Small intestine (tissue), 7 donors: ENCODE results near the gene UCN2. TPM values are rescaled to one million over a fixed set of nuclear protein-coding genes. Genes with fewer than 3 reads are reported as not detected.
A peak's percentile ranks its signal among the peaks of the same experiment; 100 is the strongest.

Experiments used
- DNase-seq, 2 donors: peaks; one replicate each; pipeline versions ENCODE4 v3.0.0 to v3.0.0-alpha.2; 2013
- FAIRE-seq: peaks from 2 replicates; lab custom pipeline; 2012; peaks lifted over from hg19 to GRCh38; lab: Jason Lieb, UNC
- H3K27ac ChIP-seq, 3 donors: one replicate each; pipeline ENCODE4 v1.5.1; 2013; ENCODE audit warnings: low read length in 2 of 3, mild to moderate bottlenecking in 2 of 3, control low read depth in 1 of 3, inconsistent platforms in 1 of 3, low read depth in 1 of 3, moderate library complexity in 1 of 3
- H3K27me3 ChIP-seq, 3 donors: one replicate each; pipeline ENCODE4 v1.6.1; 2013; ENCODE audit warnings: low read length in 3 of 3, inconsistent platforms in 1 of 3; ENCODE audit not compliant: control insufficient read depth in 3 of 3, insufficient read depth in 3 of 3
- H3K36me3 ChIP-seq, 3 donors: one replicate each; pipeline ENCODE4 v1.6.1; 2013; ENCODE audit warnings: low read length in 3 of 3, inconsistent platforms in 1 of 3, low read depth in 1 of 3, mild to moderate bottlenecking in 1 of 3, moderate library complexity in 1 of 3; ENCODE audit not compliant: control insufficient read depth in 3 of 3, insufficient read depth in 2 of 3
- H3K4me1 ChIP-seq, 3 donors: one replicate each; pipeline ENCODE4 v1.6.1; 2013; ENCODE audit warnings: low read length in 2 of 3, inconsistent platforms in 1 of 3, low read depth in 1 of 3, mild to moderate bottlenecking in 1 of 3, moderate library complexity in 1 of 3; ENCODE audit not compliant: control insufficient read depth in 3 of 3, insufficient read depth in 2 of 3
- H3K4me3 ChIP-seq, 3 donors: one replicate each; pipeline ENCODE4 v1.5.1; 2013; ENCODE audit warnings: low read length in 3 of 3, control low read depth in 1 of 3, inconsistent platforms in 1 of 3, low read depth in 1 of 3, mild to moderate bottlenecking in 1 of 3, moderate library complexity in 1 of 3
- H3K9me3 ChIP-seq, 2 donors: one replicate each; pipeline ENCODE4 v1.6.1; 2013; ENCODE audit warnings: low read depth in 1 of 2, low read length in 1 of 2; ENCODE audit not compliant: control insufficient read depth in 2 of 2, insufficient read depth in 1 of 2
- WGBS, 3 donors: extraction: QIAGEN DNeasy Blood & Tissue Kit; methylation state at CpG; one replicate each; pipeline ENCODE4 v1.1.7; 2013; 5-methylcytosine and 5-hydroxymethylcytosine counted together
- polyA plus RNA-seq, 4 donors: library from polyadenylated mRNA; stranded (reverse) in 3 of 4; unstranded in 1 of 4; fragments of 200-250 nt in 3 of 4; fragments of 120-200 nt in 1 of 4; gene quantifications; one replicate each; pipeline versions ENCODE4 v1.2.1 to v1.2.3, GENCODE V29; 2013
- donor health status: healthy with polysubstance abuse.
- donor health status: control.
- donor health status: control.
- donor health status: Bipolar disorder and iron deficiency.
- donor health status: healthy.

Gene UCN2
- polyA plus RNA-seq, 4 donors, result 0.13 to 0.65 TPM; not detected in 2

- no peaks in the 10 kb centered on the region for H3K9me3 ChIP-seq
- peak overlapping the region in 1 of 3 donors; percentile 86 for H3K27ac ChIP-seq
- H3K4me3 ChIP-seq, result no peak overlapping the region
- 69 to 79% (median 69%) methylated on average over 11 of the region's 11 CpGs for WGBS, 3 donors
- H3K27me3 ChIP-seq, result peaks cover 0 to 9% (median 3%) of the 10 kb centered on the region in 3 donors
- FAIRE-seq (no peak), DNase-seq (no peak)
- H3K4me1 ChIP-seq, result peaks cover 0 to 17% (median 0%) of the 10 kb centered on the region in 3 donors
- H3K36me3 ChIP-seq, result peaks cover 10 to 76% (median 39%) of the 10 kb centered on the region in 3 donors
Observed at GRCh38 chr3:48599077-48599501, 35.5 kb upstream of the UCN2 start.

- WGBS, 3 donors, result 59 to 82% (median 74%) methylated on average over 5 of the region's 5 CpGs
- H3K27me3 ChIP-seq, result peaks cover 0 to 11% (median 3%) of the 10 kb centered on the region in 3 donors
- H3K4me3 ChIP-seq, result no peak overlapping the region
- DNase-seq, result no peak
- no peak for FAIRE-seq
- H3K9me3 ChIP-seq, result no peaks in the 10 kb centered on the region
- peaks cover 5 to 70% (median 33%) of the 10 kb centered on the region in 3 donors for H3K36me3 ChIP-seq
- peak overlapping the region in 2 of 3 donors; percentile 17 to 86 for H3K27ac ChIP-seq
- peaks cover 0 to 17% (median 0%) of the 10 kb centered on the region in 3 donors for H3K4me1 ChIP-seq
Observed at GRCh38 chr3:48598323-48599076, 34.9 kb upstream of the UCN2 start.

GRCh38 chr3:48597408-48597800, 33.8 kb upstream of the UCN2 start:
- DNase-seq, result no peak
- no peak overlapping the region for H3K4me3 ChIP-seq
- H3K27ac ChIP-seq, result peak overlapping the region in 1 of 3 donors; percentile 86
- FAIRE-seq, result no peak
- H3K27me3 ChIP-seq, result peaks cover 0 to 11% (median 6%) of the 10 kb centered on the region in 3 donors
- peaks cover 5 to 70% (median 26%) of the 10 kb centered on the region in 3 donors for H3K36me3 ChIP-seq
- 70 to 81% (median 80%) methylated on average over 6 of the region's 6 CpGs for WGBS, 3 donors
- H3K4me1 ChIP-seq, result peaks cover 0 to 17% (median 0%) of the 10 kb centered on the region in 3 donors
- H3K9me3 ChIP-seq, result no peaks in the 10 kb centered on the region

- no peak for DNase-seq
- 63 to 78% (median 71%) methylated on average over 8 of the region's 8 CpGs for WGBS, 3 donors
- H3K4me1 ChIP-seq, result peaks cover 0 to 17% (median 0%) of the 10 kb centered on the region in 3 donors
- H3K4me3 ChIP-seq, result no peak overlapping the region
- H3K27me3 ChIP-seq, result peaks cover 0 to 11% (median 6%) of the 10 kb centered on the region in 3 donors
- H3K36me3 ChIP-seq, result peaks cover 5 to 68% (median 26%) of the 10 kb centered on the region in 3 donors
- no peak for FAIRE-seq
- peak overlapping the region in 1 of 3 donors; percentile 86 for H3K27ac ChIP-seq
- H3K9me3 ChIP-seq, result no peaks in the 10 kb centered on the region
Observed at GRCh38 chr3:48596676-48597407, 33.3 kb upstream of the UCN2 start.

GRCh38 chr3:48596157-48596556, 32.6 kb upstream of the UCN2 start:
- FAIRE-seq (no peak), DNase-seq (no peak)
- peak overlapping the region in 2 of 3 donors; percentile 1 to 22 for H3K27ac ChIP-seq
- no peaks in the 10 kb centered on the region for H3K9me3 ChIP-seq
- H3K27me3 ChIP-seq, result peaks cover 0 to 11% (median 6%) of the 10 kb centered on the region in 3 donors
- peaks cover 5 to 68% (median 22%) of the 10 kb centered on the region in 3 donors for H3K36me3 ChIP-seq
- 47 to 73% (median 68%) methylated on average over 5 of the region's 5 CpGs for WGBS, 3 donors
- no peak overlapping the region for H3K4me3 ChIP-seq
- peaks cover 0 to 17% (median 0%) of the 10 kb centered on the region in 3 donors for H3K4me1 ChIP-seq

GRCh38 chr3:48595526-48596121, 32.0 kb upstream of the UCN2 start:
- Histone ChIP-seq H3K4me3 (no peak overlapping the region), H3K36me3 (peaks cover 5 to 66% (median 17%) of the 10 kb centered on the region in 3 donors), H3K27me3 (peaks cover 0 to 11% (median 6%) of the 10 kb centered on the region in 3 donors), H3K9me3 (no peaks in the 10 kb centered on the region), H3K27ac (peak overlapping the region in 2 of 3 donors; percentile 1 to 17), H3K4me1 (peaks cover 0 to 17% (median 0%) of the 10 kb centered on the region in 3 donors)
- WGBS, 3 donors, result 16 to 37% (median 28%) methylated on average over 10 of the region's 10 CpGs
- FAIRE-seq (no peak), DNase-seq (peak; percentile 32 to 90)

- peaks cover 0 to 17% (median 0%) of the 10 kb centered on the region in 3 donors for H3K4me1 ChIP-seq
- 0 to 5% (median 1%) methylated on average over 22 to 35 of the region's 35 CpGs for WGBS, 3 donors
- no peaks in the 10 kb centered on the region for H3K9me3 ChIP-seq
- FAIRE-seq (no peak), DNase-seq (no peak)
- H3K4me3 ChIP-seq, result peak within 1 kb of the TSS in 1 of 3 donors; percentile 50
- H3K36me3 ChIP-seq, result peaks cover 3 to 65% (median 13%) of the 10 kb centered on the region in 3 donors
- H3K27ac ChIP-seq, result peak within 1 kb of the TSS in 2 of 3 donors; percentile 22 to 65
- peaks cover 0 to 11% (median 6%) of the 10 kb centered on the region in 3 donors for H3K27me3 ChIP-seq
Observed at GRCh38 chr3:48595075-48595525, 31.5 kb upstream of the UCN2 start, which contains the start of gene COL7A1. COL7A1 (minus strand) TSS chr3:48595329; CDS start chr3:48595159, 170 bp downstream.
